G401.6 (cell line): ENCODE results near the gene AUTS2.

Experiments
- FAIRE-seq: peaks from 2 replicates; lab custom pipeline; 2012; peaks lifted over from hg19 to GRCh38; lab: Jason Lieb, UNC

AUTS2 gene

DNA sequence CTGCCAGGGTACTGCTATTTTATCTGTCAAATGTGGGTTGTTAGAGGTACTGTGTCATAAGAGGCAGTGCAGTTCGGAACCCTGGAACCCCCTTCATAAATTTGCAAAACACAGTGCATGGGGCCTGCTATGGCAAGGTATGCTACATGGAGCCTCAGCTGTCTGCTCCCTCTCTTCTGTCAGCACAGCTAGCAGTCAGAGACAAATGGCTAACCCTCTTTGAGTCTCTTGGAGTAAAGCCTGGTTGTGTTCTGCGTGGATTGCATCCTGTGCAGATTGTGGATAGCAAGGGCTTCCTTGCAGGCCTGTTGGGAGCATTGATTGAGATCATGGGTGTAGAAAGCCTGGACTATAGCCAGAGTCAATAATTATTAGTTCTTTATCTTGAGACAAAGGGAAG, 397.8 kb downstream of the AUTS2 start:
- no peak for FAIRE-seq

DNA sequence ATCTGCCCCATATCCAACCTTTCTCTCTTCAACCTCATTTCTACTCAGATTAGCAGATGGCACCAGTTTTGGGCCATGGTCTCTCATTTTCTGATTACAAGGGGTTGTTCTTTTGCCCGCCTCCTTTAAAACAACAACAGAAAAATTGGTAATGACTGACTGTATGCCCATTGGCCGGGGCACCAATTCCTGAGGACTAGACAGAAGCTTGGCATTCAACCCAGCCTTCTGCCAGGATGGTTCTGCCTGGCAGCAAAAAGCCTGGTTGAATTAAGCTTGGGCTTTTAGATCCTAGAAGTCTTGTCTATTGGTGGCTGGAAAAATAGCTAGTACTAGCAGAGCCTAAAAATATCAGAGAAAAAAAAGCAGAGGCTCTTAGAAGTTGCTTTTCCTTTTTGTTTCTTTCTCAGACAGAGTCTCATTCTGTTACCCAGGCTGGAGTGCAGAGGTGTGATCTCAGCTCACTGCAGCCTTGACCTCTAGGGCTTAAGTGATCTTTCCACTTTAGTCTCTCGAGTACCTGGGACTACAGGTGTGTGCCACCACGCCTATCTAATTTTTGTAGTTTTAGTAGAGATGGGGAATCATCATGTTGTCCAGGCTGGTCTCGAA, 402.6 kb downstream of the AUTS2 start:
- no peak for FAIRE-seq

DNA sequence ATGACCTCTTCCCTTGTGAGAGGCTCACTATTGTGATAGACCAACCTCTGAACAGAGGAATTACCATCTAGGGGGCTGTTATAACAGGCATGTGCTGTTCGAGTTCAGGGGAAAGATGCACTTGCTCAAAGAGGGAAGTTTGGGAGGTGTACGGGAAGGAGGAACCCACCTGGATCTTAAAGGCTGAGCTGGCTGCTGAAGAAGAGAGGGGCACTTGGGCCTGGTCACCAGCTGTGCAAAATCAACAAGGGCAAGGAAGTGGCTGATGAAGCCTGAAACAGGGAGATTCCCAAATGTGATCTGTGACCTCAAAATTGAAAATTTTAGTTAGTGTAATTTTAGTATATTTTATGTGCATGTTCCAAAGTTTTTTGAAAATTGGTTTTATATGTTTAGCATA, 407.2 kb downstream of the AUTS2 start:
- FAIRE-seq, result no peak

DNA sequence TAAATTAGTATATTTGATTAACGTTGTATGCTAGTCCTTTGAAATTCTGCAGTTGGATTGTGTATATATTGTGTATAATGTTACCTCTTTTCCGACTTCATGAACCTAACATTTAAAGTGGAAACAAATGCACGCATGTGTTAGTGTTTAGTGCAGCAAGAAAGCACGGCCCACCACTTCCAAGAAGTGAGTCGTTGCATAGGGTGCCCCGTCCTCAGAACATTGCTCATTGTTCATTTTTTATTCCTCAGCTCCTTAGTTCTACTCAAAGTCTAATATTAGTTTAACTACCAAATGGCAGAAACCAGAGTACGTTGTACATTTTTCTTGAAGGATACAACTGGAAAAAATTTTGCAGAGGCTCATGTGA, 407.6 kb downstream of the AUTS2 start:
- FAIRE-seq, result no peak

DNA sequence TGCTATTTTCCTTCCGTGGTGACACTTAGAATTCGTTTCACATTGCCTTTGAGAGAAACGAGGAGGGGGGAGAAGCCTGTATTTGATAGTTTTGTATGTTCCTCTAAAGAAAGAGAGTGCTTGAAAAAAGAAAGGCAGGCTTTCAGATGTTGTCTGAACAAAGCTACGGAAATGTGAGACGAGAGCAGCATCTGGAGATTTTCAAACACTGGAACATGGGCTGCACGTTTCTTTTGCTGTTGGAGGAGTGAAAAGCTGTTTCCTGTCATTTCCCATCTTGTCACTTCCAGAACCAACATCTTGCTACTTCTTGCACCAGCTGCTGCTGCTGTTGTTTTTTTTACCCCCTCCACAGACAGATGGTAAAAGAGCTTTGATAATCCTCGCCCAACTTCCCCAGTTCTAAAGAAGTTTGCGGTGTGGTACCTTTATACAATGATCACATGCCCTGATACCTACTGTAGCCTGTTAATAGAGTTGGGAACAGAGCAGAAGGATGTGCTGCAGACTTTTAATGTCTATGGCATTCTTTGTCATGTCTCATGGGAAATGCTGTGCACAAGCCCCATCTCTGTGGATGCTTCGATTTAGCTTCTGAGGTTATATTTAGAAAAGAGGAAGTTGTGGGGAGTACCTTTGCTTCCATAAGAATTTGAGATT, 408.1 kb downstream of the AUTS2 start:
- no peak for FAIRE-seq

DNA sequence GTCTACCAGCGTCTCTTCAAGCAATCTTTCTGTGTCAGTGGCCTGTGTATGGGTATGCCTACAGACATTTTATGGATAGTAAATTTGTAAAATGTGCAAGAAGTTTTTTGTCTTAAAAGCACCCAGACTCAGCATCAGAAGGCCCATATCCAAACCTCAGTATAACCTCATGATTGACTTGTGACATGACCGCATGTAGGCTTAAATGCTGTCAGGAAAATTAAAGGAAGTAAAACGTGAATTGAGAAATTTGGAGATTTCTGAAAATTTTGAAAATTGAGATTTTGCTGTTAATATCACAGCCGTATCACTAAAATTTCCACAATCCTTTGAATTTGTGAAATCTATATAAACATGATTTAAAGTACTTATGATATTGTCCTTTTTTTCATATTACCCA, 410.2 kb downstream of the AUTS2 start:
- FAIRE-seq, result no peak

DNA sequence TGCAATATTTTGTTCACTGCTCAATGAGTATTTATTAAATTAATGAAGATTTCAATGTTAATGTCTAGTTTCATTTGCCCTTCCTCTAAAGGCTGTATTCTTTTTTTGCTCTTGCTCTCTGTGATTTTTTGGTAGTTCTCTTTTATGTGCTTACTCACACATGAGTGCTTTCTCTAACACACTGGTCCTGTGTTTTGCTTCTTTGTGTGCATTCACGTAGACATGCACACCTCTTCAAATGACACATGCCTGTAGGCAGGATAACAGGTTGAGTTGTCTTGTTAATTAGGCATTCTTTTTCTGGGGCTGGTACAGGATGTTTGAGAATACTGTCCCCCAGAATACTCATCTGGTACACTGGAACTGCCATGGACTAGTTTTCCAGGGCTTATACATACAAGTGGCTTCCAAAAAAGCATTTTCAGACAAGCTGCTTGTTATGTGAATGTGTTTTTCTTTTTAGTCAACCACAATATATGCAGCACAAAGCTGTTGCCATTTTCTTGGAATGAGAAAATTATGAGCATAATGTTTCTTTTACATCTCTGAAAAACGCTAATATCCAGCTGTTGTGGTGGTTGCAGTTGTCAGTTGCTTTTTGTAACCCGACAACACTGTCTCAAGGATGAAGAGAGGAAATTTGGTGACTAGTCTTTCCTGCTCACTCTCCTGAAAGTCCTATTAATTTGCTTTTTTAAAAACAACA, 416.4 kb downstream of the AUTS2 start:
- no peak for FAIRE-seq

DNA sequence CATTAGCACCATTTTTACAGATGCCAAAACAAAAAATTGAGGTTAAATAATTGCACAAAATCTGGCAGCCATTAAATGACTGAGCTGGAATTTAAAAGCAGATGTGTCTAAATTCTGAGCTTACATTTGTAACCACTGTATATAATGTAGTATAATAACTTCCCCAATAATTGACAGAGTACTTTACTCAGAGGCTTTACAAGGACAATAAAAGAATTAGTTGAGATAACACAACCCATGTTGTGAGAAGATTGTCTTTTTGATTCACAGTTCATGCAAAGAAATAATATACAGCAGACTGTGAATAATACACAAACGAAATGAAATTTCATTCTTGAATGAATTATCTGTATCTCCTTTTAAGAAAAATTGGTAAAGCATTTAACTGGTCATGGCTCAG, 417.1 kb downstream of the AUTS2 start:
- no peak for FAIRE-seq

DNA sequence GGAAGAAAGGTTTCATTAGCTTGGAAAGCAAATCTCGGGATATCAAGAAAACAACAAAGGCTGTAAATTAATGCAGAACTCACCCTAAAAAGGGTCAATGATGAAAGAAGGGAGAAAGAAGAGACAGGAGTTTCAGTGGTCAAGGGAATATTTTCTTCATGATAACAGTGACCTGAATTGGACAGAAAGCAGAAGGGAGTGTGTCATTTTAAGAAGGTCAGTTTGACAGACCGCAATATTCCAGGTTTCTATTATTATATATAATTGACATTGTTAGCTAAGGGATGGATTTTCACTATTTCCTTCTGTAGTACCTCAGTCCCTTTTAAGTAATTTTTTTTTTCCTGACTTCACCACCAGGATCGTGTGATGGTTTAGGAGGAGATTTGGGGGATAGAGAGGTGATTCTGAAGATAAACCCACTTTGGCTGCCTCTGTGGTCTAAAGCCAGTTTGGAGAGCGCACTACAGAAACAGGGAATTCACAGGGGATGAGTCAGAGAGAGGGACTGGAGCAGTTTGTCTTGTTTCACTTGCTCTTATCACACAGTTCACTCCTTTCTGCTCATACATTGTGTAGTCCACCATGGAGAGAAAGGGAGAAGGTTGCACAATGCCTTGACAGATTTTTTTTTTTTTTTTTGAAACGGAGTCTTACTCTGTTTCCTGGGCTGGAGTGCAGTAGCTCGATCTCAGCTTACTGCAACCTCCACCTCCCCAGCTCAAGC, 417.9 kb downstream of the AUTS2 start:
- FAIRE-seq, result no peak

DNA sequence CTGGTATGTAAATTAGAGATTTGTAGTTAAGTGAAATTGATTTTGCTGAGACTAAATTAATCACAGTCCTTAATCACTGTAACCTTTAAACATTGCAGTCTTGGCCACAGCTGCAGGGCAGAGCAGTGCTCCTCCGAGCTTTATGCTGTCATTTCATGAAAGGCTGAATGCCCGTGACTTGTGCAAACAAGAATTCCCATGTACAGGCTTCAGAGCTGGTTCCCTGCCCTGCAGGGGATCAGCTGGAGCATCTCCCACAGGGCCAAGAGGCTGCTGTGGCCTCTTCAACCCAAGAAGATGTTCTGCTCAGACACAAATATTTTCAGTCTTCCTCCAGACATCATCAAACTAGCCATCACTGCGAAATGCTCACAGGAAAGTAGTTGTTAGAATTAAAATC, 419.1 kb downstream of the AUTS2 start:
- no peak for FAIRE-seq

DNA sequence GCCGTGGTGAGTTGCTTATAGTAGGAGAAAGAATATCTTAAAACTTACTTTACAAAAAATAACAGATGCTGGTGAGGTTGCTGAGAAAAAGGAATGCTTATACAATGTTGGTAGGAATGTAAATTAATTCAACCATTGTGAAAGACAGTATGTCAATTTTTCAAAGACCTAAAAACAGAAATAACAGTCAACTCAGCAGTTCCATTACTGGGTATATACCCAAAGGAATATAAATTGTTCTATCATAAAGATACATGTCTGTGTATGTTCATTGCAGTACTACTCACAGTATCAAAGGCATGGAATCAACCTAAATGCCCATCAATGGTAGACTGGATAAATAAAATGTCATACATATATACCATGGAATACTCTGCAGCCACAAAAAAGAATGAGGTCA, 420.4 kb downstream of the AUTS2 start:
- FAIRE-seq, result no peak

DNA sequence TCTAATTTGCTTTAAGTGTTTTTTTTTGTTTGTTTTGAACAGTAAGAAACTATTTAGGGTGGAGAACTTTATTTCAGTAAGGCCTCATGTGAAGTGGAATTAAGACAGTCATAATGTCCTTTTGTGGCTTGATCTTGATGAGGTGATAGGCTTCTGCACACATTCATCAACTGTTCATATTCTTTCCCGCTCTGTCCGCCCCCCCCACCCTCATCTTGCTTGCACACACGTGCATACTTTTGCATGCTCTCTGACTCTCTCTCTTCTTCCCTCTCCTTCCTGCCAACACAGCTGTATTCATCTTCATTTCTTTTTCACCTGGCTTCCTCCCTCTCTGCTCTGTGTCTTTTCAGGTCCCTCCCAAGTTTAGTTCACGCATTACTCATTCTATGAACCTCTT, 429.6 kb downstream of the AUTS2 start:
- no peak for FAIRE-seq

DNA sequence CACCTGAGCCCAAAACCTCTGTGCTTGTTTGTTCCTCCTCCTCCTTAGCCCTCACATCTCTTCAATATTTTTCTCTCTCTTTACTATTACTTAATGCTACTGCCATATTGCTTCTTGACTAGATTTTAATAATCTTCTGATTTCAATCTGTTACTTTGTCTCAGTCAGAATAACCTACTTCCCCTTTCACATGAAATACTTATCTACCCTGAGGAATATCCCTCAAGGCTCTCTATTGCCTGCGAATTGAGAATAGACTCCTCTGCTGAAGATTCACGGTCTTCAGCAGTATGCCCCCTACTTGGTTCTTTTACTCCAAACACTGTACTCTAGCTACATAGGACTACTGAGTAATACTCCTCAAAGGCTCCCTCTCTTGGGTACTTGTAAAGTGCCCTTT, 430.3 kb downstream of the AUTS2 start:
- no peak for FAIRE-seq

DNA sequence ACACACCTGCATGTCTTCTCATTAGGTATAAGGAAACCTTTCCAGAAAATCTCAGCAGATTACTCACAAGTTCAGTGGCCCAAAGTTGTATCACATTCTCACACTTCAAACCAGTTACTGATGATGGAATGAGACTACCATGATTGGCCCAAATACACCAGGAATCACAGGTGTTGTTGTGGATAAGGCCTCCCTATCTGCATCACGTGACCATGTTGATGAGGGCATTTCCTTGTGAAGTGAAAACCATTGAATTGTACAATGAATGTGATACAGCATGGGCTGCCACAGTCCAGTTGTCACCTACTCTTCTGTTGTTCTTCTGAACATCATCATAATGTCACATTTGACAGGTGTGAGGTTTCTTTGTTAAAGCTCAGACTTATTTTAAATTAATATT, 431.7 kb downstream of the AUTS2 start:
- FAIRE-seq, result no peak

DNA sequence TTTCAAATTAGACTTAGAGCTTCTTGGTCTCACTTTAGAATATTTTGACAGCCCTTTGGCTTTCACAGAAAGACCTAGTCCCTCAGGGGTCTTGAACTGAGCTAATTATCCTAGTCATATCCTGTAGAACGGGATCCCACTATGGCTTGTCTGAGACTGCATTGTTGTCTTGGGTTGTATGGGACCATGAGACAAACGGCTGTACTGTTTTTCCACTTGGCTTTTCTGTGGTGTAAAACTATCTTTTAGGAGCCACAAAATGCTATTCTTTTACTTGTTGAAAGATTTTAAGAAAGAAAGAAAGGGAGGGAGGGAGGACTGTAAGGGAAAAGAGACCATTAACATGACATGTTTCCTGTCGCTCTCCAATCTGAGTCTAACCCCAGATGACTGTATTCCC, 432.5 kb downstream of the AUTS2 start:
- no peak for FAIRE-seq

DNA sequence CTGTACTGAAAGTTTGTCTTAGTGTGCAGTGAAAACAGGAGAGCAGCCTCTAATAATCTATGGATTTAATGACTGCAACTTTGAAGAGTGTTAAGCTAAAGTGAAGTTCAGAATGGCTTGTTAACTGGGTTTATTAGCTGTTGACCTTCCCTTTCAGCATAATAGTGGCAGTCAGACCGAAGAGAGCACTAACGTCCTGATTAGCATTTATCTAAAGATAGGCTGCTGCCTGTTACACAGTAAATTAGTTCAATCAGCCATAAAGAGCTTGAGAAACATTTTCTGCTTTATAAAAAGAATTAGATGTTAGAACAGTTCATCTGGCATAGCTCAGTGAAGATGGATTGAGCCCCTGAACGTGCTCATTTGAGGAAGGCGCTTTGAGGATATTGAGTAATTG, 433.0 kb downstream of the AUTS2 start:
- no peak for FAIRE-seq

DNA sequence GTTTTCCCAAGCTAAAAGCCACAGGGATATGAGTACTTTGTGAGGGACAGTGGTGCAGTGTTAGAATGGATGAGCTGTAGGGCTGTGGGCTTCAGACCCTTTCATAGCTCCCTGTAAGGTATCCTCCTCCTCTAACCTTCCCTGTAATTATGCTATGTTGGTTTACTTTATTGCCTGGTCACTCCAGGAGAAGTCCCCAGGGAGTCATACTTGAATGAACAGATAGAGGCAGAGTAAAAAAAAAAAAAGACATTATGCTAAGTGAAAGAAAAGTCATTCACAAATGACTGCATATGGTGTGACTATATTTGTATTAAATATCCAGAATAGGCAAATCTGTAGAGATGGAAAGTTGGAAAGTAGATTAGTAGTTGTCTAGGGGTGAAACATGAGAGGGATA, 434.4 kb downstream of the AUTS2 start:
- FAIRE-seq, result no peak

DNA sequence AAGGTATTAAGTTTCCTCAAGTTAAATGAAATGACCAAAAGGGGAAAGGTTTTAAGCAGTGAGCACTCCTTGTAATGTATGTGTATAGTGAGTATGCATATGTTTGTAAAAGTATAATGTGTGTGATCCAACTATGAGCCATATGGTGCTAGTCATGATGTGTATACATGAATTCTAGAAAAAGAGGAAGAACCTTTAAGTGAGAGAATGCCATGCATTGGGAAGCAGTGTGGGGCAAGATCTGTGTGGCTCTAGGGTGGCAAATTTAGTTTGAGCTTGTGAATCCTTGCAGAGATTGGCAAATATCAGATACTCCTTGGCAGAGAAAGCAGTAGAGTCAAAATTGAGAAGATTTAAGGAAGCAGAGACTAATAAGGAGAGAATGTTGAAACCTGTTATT, 435.0 kb downstream of the AUTS2 start:
- FAIRE-seq, result no peak

DNA sequence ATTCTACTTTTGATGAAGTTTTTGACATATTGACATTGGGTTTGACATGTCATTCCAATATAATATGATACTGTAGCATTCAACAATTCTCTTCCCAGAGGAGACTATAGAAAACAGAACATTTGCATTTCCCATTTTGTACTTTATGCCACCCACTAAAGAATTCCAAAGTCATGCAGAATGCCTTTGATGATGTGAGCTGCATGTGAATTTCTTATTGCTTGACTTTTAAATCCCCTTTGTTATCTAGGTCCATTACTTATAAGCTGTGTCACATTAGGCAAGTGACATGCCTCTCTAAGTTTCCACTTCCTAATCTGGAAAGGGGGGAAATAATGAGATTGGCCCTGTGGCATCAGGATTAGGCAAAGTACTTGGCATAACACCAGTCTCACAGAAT, 436.7 kb downstream of the AUTS2 start:
- no peak for FAIRE-seq

DNA sequence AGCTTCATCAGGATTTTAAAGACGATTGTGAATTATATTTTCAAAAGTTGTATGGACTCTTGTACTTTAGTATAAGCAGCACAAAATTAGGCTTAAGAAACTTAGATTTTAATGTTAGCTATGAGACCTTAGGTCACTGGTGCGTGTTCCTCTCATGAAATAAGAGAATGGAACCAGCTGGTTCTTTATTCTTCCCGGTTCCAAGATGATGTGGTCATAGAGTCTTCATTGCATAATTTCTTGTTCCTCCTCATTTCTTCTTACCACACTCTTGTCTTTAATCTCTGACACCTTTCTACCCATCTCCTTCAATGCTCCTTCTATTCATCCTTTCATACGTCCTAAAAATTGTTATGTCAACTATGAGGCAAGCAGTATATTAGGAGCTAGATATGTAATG, 437.2 kb downstream of the AUTS2 start:
- no peak for FAIRE-seq

DNA sequence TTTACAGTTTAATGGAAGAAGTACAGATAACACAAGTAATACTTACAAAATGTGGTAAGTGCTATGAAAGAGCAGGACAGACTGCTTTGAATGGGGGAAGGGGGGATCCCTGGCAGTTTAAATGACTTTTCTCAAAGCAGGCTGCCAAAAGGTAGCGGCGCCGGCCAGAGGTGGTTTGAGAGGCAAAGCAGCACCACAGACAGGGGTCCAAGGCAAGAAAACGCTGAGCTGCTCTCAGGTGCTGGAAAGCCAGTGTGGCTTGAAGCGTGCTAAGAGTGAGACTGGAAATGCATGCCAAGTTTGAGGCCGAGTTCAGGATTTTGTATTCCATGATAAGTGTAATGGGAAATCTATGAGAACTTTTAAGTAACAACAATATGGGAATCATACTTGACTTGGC, 437.7 kb downstream of the AUTS2 start:
- FAIRE-seq, result no peak

DNA sequence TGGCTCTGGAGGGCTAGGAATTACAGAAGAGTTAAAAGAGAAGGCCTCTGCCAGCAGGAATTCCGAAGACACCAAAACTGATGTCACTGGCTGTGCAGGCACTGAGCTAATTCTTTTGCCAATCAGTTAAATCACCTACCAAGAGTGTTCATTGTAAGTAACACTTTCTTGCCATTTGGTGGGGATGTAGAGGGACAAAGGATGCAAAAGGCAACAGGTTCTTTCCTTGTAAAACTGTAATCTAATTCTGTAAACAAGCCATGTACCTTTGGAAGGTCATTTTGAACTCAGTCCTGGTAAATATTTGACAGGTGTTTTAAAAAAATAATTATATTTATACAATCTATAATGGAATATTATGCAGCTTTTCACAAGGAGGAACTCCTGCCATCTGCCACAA, 438.4 kb downstream of the AUTS2 start:
- no peak for FAIRE-seq

DNA sequence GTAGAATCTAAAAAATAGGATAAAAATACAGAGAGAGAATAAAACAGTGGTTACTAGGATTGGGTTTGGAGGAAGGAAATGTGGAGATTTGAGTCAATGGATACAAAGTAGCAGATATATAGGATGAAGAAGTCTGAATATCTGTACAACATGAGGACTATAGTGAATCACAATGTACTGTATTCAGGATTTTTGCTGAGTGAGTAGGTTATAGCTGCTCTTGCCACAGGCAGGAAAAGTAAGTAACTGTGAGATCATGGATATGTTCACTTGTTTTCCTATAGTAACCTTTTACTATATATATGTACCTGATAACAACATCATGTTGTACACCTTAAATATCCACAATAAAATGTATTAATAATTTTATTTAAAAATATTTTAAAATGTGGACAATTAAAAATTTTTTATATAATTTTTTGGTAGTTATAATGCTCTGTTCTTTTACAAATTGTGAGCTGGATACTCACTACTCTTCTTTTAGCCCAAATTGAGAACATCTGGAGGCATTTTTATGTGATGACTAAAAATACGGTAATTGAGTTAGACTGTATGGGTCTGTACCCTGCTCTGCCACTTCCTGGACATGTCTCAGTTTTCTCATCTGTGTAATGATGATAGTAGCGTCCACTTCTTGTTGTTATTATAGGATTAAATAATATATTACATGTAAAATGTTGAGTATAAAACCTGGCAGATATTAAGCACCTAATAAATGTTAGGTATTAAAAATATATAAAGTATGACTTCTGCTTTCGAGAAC, 439.1 kb downstream of the AUTS2 start:
- FAIRE-seq, result no peak
